C4-2B (cell line): Measurements from ENCODE around the gene SPON2.
A peak's percentile ranks its signal among the peaks of the same experiment; 100 is the strongest.

Experiments used
- H3K27ac ChIP-seq: fragments of 450-650 bp; 2 replicates; pipeline ENCODE4 v1.5.1; 2017
- CTCF ChIP-seq: fragments of 450-650 bp; conservative IDR thresholded peaks from 2 replicates; pipeline ENCODE4 v1.5.1; 2017; ENCODE audit warnings: mild to moderate bottlenecking
- ZFX ChIP-seq: fragments of 450-650 bp; IDR thresholded peaks from 2 replicates; pipeline ENCODE4 v1.6.1; 2017

SPON2 gene

DNA sequence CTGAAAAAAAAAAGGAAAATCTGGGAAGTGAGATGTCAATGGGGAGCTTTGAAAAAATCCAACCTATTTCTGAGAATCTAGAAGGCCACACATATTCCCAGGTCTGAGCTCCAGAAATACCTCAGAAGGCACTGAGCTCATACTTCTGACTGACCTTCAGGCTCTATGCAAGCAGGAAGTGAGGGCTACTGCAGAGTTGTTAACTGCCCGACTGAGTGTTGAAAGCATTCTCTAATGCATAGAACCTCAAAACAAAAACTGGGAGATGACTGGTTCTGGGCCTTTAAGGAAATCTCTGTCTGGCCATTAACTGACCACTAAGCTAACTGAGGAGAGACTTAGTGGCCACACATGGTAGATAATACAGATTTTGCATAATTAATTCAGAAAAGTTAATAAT, 7.6 kb upstream of the SPON2 start:
- TF ChIP-seq ZFX: no peak
- no peak for TF ChIP-seq CTCF
- no peak overlapping the region for H3K27ac ChIP-seq

- no peak for TF ChIP-seq ZFX
- no peak for TF ChIP-seq CTCF
- H3K27ac ChIP-seq: peak overlapping the region; percentile 14; the same call in 1 of the 2 replicates
Measured at GRCh38 chr4:1179089-1179441, 6.7 kb upstream of the SPON2 start.

DNA sequence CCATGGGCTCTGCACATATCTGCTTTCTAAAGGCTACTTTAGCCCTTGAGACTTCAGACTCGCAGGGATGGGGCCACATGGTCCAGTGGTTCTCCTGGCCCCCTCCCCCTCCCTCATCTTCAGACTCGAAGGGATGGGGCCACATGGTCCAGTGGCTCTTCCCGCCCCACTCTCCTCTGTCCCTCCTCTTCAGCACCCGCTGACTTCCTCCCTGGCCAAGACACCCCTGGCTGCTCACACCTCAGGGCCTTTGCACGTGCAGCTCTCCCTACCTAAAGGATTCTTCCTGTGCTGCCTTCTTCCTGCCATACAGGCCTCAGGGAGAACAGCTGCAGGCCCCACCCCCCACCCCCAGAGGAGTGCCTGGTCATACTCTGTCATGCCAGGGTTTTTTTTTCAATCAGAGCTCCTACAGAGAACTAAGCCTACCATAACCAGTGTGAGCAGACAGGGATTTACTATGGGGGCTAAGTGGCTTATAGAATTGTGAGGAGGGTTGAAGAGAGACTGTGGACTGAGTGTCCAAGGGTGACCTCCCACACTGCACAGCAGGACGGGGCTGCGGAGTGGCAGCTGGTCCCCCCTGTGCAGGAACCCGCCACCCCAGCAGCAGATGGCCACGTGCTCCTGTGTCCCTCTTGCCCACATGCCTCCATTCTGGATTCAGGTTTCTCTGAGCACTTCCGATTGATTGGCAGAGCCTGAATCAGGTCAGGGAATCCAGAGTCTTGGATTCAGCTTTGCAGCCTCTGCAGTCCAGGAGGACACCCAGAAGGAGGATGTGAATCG, 6.1 kb upstream of the SPON2 start:
- TF ChIP-seq ZFX (no peak), CTCF (no peak)
- peak overlapping the region; percentile 14; the same call in 1 of the 2 replicates for H3K27ac ChIP-seq

DNA sequence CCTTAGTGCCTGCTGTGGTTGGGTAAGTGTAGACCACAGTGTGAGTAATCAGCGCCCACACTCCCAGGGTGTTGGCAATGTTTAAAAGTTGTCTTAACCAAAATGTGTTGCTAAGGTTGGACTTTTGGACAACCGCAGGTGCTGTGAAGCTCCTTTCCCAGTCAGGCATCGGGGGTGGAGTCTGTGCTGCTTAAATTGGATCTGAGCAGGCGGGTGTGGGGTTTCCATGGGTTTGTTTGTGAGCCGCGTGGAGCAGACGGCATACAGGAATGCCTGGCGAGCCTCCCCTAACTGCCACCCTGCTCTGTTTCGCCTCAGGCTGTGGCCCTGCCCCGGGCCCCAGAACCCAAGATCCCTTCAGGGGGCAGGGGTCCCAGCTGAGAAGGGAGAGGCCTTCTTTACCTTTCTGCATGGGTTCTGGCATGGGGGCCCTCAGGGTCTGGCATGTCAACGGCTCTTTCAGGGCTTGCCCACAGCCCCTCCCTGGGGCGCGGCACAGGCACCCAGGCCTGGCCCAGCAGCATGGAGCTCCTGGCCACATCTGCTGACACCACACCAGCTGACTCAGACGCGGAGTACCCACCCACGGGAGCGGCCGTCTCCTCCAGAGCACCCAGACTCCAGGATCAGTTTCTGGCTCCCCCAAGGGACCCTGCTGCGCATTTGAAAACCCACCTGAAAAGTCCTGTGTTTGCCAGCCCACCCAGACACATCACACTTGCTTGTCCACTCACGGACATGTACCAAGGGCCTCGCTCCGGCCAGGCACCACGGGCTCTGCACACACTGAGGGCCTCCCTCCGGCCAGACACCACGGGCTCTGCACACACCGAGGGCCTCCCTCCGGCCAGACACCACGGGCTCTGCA, 5.1 kb upstream of the SPON2 start:
- no peak for TF ChIP-seq CTCF
- no peak for TF ChIP-seq ZFX
- peak overlapping the region; percentile 9 for H3K27ac ChIP-seq

DNA sequence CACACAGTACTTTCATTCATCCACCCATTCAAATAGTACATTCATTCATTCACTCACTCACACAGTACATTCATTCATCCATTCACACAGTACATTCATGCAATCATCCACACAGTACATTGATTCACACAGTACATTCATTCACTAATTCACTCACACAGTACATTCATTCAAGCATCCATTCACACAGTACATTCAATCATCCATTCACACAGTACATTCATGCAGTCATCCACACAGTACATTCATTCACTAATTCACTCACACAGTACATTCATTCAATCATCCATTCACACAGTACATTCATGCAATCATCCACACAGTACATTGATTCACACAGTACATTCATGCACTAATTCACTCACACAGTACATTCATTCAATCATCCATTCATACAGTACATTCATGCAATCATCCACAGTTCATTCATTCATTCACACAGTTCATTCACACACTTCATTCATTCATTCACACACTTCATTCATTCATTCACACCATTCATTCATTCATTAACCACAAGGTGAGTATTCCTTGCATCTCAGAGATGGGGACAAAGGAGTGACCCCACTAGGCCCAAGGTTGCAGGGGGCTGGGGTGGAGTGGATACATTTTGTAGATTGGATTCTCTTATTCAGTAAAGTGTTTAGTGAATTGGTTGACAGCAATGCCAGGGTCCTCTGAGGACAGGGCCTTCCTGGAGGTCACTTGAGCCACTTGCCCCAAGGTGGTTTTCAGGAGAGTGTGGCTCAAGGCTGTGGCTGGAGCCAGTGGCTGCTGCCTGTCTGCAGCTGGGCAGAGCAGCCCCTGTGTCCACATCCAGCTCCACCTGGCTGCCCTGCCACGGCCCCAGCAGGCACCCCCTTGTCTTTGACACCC, 4.3 kb upstream of the SPON2 start:
- no peak for TF ChIP-seq CTCF
- TF ChIP-seq ZFX: no peak
- peak overlapping the region; percentile 9 for H3K27ac ChIP-seq

GRCh38 chr4:1175635-1176229, 3.3 kb upstream of the SPON2 start:
- no peak for TF ChIP-seq CTCF
- no peak for TF ChIP-seq ZFX
- no peak overlapping the region; the same call in 1 of the 2 replicates for H3K27ac ChIP-seq
